GM12891 (cell line): Measurements from ENCODE around the gene TANC1.

Experiments used
- POLR2A ChIP-seq: IDR thresholded peaks from 2 replicates; pipeline ENCODE4 v1.6.1; 2011; ENCODE audit warnings: low read depth, low read length, control low read depth
- TAF1 ChIP-seq: IDR thresholded peaks from 2 replicates; pipeline ENCODE4 v1.6.1; 2011; ENCODE audit warnings: low read depth, low read length, control low read depth

DNA sequence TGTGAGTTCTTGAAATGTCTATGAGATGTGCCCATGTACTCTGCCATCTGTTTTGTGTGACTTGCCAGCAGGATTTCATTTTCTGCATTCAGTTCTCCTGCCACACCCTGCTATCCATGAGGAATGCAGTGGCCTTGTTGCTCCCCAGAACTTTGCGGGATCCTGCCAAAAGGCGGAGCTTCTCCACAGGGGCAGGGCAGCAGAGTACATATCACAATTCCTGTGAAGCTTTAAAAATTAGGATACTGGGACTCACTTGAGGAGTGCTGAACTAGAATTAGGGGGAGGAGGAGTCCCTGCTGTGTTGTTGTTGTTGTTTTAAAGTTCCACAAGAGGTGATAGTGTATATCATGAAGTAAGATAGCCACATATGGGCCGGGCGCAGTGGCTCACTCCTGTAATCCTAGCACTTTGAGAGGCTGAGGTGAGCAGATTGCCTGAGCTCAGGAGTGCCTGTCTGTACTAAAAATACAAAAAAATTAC lies 76.4 kb downstream of the TANC1 start:
- TF ChIP-seq POLR2A (no peak), TAF1 (no peak)
